Measurements from ENCODE around the gene FRMD4B. TPM values are rescaled to one million over a fixed set of nuclear protein-coding genes. Genes with fewer than 3 reads are reported as not detected.

FRMD4B gene
- total and polyA plus RNA-seq, 2 experiments from 2014 or later: 6.4 to 12.8 TPM

GRCh38 chr3:69371816-69372215, 14.1 kb downstream of the FRMD4B start:
- DNase-seq (ENCODE audit: low spot score) (no peak), ATAC-seq (no peak)
- TF ChIP-seq EZH2 (IDR thresholded peaks at IDR 0.05; ENCODE audit: low read depth, unreplicated experiment): no peak
- no peak for TF ChIP-seq CREB1 (CRISPR knock-in tag; IDR thresholded peaks at IDR 0.05; ENCODE audit: low read depth)
- TF ChIP-seq STAT1 (IDR thresholded peaks at IDR 0.05; ENCODE audit: unreplicated experiment): no peak
- TF ChIP-seq ETS1 (IDR thresholded peaks at IDR 0.05): no peak
- TF ChIP-seq ZNF462 (CRISPR knock-in tag; IDR thresholded peaks at IDR 0.05): no peak
- no peak for TF ChIP-seq ZNF331 (CRISPR knock-in tag; IDR thresholded peaks at IDR 0.05; ENCODE audit: low read depth)
- no peak for TF ChIP-seq REST (IDR thresholded peaks at IDR 0.05; ENCODE audit: unreplicated experiment)
- no peak for TF ChIP-seq CTCF (conservative IDR thresholded peaks at IDR 0.05; ENCODE audit: low read depth in 2 of 2)
- no peak for TF ChIP-seq JUNB (IDR thresholded peaks at IDR 0.05; ENCODE audit: unreplicated experiment)
- no peak for TF ChIP-seq POLR2AphosphoS5 (IDR thresholded peaks at IDR 0.05; ENCODE audit: low read depth)
- TF ChIP-seq NANOG (IDR thresholded peaks at IDR 0.05; ENCODE audit: borderline replicate concordance): no peak
- no peak for TF ChIP-seq EZH2phosphoT487 (IDR thresholded peaks at IDR 0.05; ENCODE audit: unreplicated experiment)
- no peaks in the 10 kb centered on the region for H3K27me3 ChIP-seq (ENCODE audit: insufficient read depth)
- no peak overlapping the region for H3K4me2 ChIP-seq
- H3K4me1 ChIP-seq (ENCODE audit: insufficient read depth): no peaks in the 10 kb centered on the region
- H3K27ac ChIP-seq (ENCODE audit: low read depth): no peak overlapping the region
- H3K79me2 ChIP-seq (replicated peaks; ENCODE audit: insufficient read depth): no peaks in the 10 kb centered on the region
- Mint-ChIP-seq H3K27me3 (ENCODE audit: insufficient read depth, low read depth, poor library complexity) (no peaks in the 10 kb centered on the region), H3K9me3 (no peaks in the 10 kb centered on the region), H3K4me1 (peaks cover 4% of the 10 kb centered on the region; the same call in 2 of the 3 replicates), H3K4me3 (no peak overlapping the region), H3K36me3 (ENCODE audit: low read depth) (no peaks in the 10 kb centered on the region), H3K27ac (no peak overlapping the region)
- H3F3A ChIP-seq (replicated peaks; ENCODE audit: low read depth): no peaks in the 10 kb centered on the region
- H2AFZ ChIP-seq: no peak overlapping the region
- no peaks in the 10 kb centered on the region for H3K9me2 ChIP-seq (ENCODE audit: insufficient read depth)
- no peaks in the 10 kb centered on the region for H4K20me1 ChIP-seq (replicated peaks; ENCODE audit: insufficient read depth)
- H3K36me3 ChIP-seq (ENCODE audit: insufficient read depth): no peaks in the 10 kb centered on the region
- no peak overlapping the region for H3K4me3 ChIP-seq
